ENCODE results near the gene TREX2.

Gene TREX2

GRCh38 chrX:153475271-153475670, 29.4 kb upstream of the TREX2 start:
- DNase-seq: no peak

GRCh38 chrX:153474718-153475117, 28.9 kb upstream of the TREX2 start:
- peak; percentile 8 to 45 (median 32) for DNase-seq

- DNase-seq: peak in 2 of 6 experiments; percentile 25 to 36
Measured at GRCh38 chrX:153474266-153474665, 28.4 kb upstream of the TREX2 start.

- DNase-seq: no peak
Measured at GRCh38 chrX:153473126-153473525, 27.3 kb upstream of the TREX2 start.

GRCh38 chrX:153471663-153472280, 25.9 kb upstream of the TREX2 start:
- DNase-seq: no peak

GRCh38 chrX:153470411-153471363, 24.8 kb upstream of the TREX2 start, which contains the start of gene HAUS7:
HAUS7 (minus strand) TSS chrX:153470576; CDS start chrX:153470557, 19 bp downstream.
- DNase-seq: peak; percentile 86 to 92 (median 90)

GRCh38 chrX:153469811-153470410, 24.1 kb upstream of the TREX2 start:
- DNase-seq: peak in 2 of 6 experiments; percentile 19 to 57

- no peak for DNase-seq
Measured at GRCh38 chrX:153468008-153468580, 22.2 kb upstream of the TREX2 start.

- no peak for DNase-seq
Measured at GRCh38 chrX:153465691-153466380, 20.0 kb upstream of the TREX2 start.

GRCh38 chrX:153464116-153464515, 18.3 kb upstream of the TREX2 start:
- no peak for DNase-seq

- DNase-seq: no peak
Measured at GRCh38 chrX:153463556-153463955, 17.7 kb upstream of the TREX2 start.

- DNase-seq: no peak
Measured at GRCh38 chrX:153463031-153463430, 17.2 kb upstream of the TREX2 start.

GRCh38 chrX:153462291-153462690, 16.4 kb upstream of the TREX2 start:
- no peak for DNase-seq

GRCh38 chrX:153460826-153461225, 15.0 kb upstream of the TREX2 start:
- peak; percentile 7 to 46 (median 20) for DNase-seq

GRCh38 chrX:153459986-153460385, 14.1 kb upstream of the TREX2 start:
- no peak for DNase-seq

- no peak for DNase-seq
Measured at GRCh38 chrX:153458476-153458875, 12.6 kb upstream of the TREX2 start.

GRCh38 chrX:153457827-153458466, 12.1 kb upstream of the TREX2 start:
- DNase-seq: no peak

GRCh38 chrX:153457136-153457825, 11.4 kb upstream of the TREX2 start:
- DNase-seq: no peak

- no peak for DNase-seq
Measured at GRCh38 chrX:153456704-153457103, 10.8 kb upstream of the TREX2 start.

- no peak for DNase-seq
Measured at GRCh38 chrX:153456161-153456560, 10.3 kb upstream of the TREX2 start.

GRCh38 chrX:153455571-153455970, 9.7 kb upstream of the TREX2 start:
- no peak for DNase-seq

Measured in stimulated activated naive CD4-positive, alpha-beta T cell (primary cell).